GM21619 (cell line): ENCODE data around the gene SCYGR1.
"Not testable (repeated sequence)": the region's sequence is repeated elsewhere in the genome, so short reads cannot be mapped to it uniquely, and the experiment has no call there.

Experiments
- ATAC-seq: cut with Tn5 transposase; IDR thresholded peaks from one replicate; pipeline ENCODE4 v1.9.1; 2021; ENCODE audit not compliant: unreplicated experiment

The SCYGR1 gene

GRCh38 chr2:227374158-227374557 lies 13.6 kb downstream of the SCYGR1 start:
- ATAC-seq: no peak

- no peak for ATAC-seq
Measured at GRCh38 chr2:227373389-227373788, 14.4 kb downstream of the SCYGR1 start.

GRCh38 chr2:227370791-227371312 lies 16.9 kb downstream of the SCYGR1 start:
- ATAC-seq: no peak

GRCh38 chr2:227370092-227370491 lies 17.7 kb downstream of the SCYGR1 start:
- ATAC-seq: no peak

- no peak for ATAC-seq
Measured at GRCh38 chr2:227368574-227368973, 19.2 kb downstream of the SCYGR1 start.

GRCh38 chr2:227367427-227367795 lies 20.3 kb downstream of the SCYGR1 start:
- ATAC-seq: no peak

GRCh38 chr2:227366769-227367426 lies 20.9 kb downstream of the SCYGR1 start:
- ATAC-seq: no peak

- ATAC-seq: no peak
Measured at GRCh38 chr2:227365833-227366232, 21.9 kb downstream of the SCYGR1 start.

GRCh38 chr2:227364585-227365263 lies 23.0 kb downstream of the SCYGR1 start:
- not testable (repeated sequence) for ATAC-seq

GRCh38 chr2:227363756-227364155 lies 24.0 kb downstream of the SCYGR1 start:
- ATAC-seq: no peak

- ATAC-seq: no peak
Measured at GRCh38 chr2:227360351-227360750, 27.4 kb downstream of the SCYGR1 start.

GRCh38 chr2:227351639-227352038 lies 36.1 kb downstream of the SCYGR1 start:
- peak; percentile 80 for ATAC-seq

- ATAC-seq: no peak
Measured at GRCh38 chr2:227349989-227350612, 37.6 kb downstream of the SCYGR1 start.

GRCh38 chr2:227348324-227348723 lies 39.4 kb downstream of the SCYGR1 start:
- ATAC-seq: no peak

GRCh38 chr2:227347117-227347516 lies 40.6 kb downstream of the SCYGR1 start:
- ATAC-seq: no peak

- no peak for ATAC-seq
Measured at GRCh38 chr2:227344231-227344630, 43.5 kb downstream of the SCYGR1 start.

- ATAC-seq: no peak
Measured at GRCh38 chr2:227341553-227341952, 46.2 kb downstream of the SCYGR1 start.

GRCh38 chr2:227340106-227340505 lies 47.6 kb downstream of the SCYGR1 start:
- no peak for ATAC-seq

- ATAC-seq: no peak
Measured at GRCh38 chr2:227339098-227339599, 48.6 kb downstream of the SCYGR1 start.
